ENCODE data around the gene GOT2.

- TF ChIP-seq CTCF (IDR thresholded peaks at IDR 0.05; ENCODE audit: poor library complexity) (no peak), EZH2phosphoT487 (IDR thresholded peaks at IDR 0.05; ENCODE audit: low read depth, severe bottlenecking, unreplicated experiment) (no peak), EZH2 (IDR thresholded peaks at IDR 0.05; ENCODE audit: borderline replicate concordance) (no peak)
These were observed 857 bp downstream of the GOT2 start for GRCh38 chr16:58733248-58733670.
